Bronchial epithelial cell (primary cell): ENCODE results near the gene POLN. TPM values are rescaled to one million over a fixed set of nuclear protein-coding genes. Genes with fewer than 3 reads are reported as not detected.

Experiments
- DNase-seq: peaks from one replicate; pipeline ENCODE4 v3.0.0-alpha.2; 2010; ENCODE audit warnings: low read depth
- FAIRE-seq: peaks from 2 replicates; lab custom pipeline; 2011; peaks lifted over from hg19 to GRCh38; lab: Jason Lieb, UNC
- H3K27me3 ChIP-seq: 2 replicates; pipeline ENCODE4 v1.5.1; 2011; ENCODE audit warnings: low read length; ENCODE audit not compliant: control insufficient read depth, insufficient read depth
- H3K36me3 ChIP-seq: 2 replicates; pipeline ENCODE4 v1.5.1; 2011; ENCODE audit warnings: low read length; ENCODE audit not compliant: control insufficient read depth, insufficient read depth
- H3K4me3 ChIP-seq: 2 replicates; pipeline ENCODE4 v1.5.1; 2011; ENCODE audit warnings: mild to moderate bottlenecking, low read depth, low read length, control low read depth
- CTCF ChIP-seq: IDR thresholded peaks from 2 replicates; pipeline ENCODE4 v1.5.1; 2011; ENCODE audit warnings: mild to moderate bottlenecking, moderate library complexity, low read length, control low read depth, inconsistent platforms; ENCODE audit not compliant: insufficient read depth, severe bottlenecking
- total RNA-seq: library from RNA; depleted of rRNA; stranded (reverse); fragments of >200 nt; gene quantifications from 2 replicates; pipeline ENCODE4 v1.2.1, GENCODE V29; 2014

POLN gene
- total RNA-seq, 1 donor from 2014 or later, result 1.6 TPM

- Histone ChIP-seq H3K27me3 (no peaks in the 10 kb centered on the region), H3K4me3 (no peak overlapping the region), H3K36me3 (peaks cover 14% of the 10 kb centered on the region)
- no peak for TF ChIP-seq CTCF
- DNase-seq (no peak), FAIRE-seq (no peak)
These were observed 4.6 kb upstream of the POLN start for GRCh38 chr4:2246384-2247127.

GRCh38 chr4:2245787-2246275 lies 3.9 kb upstream of the POLN start:
- TF ChIP-seq CTCF, result no peak
- FAIRE-seq, result no peak
- no peak for DNase-seq
- no peak overlapping the region for H3K4me3 ChIP-seq
- no peaks in the 10 kb centered on the region for H3K27me3 ChIP-seq
- peaks cover 9% of the 10 kb centered on the region for H3K36me3 ChIP-seq

GRCh38 chr4:2245057-2245786 lies 3.3 kb upstream of the POLN start:
- no peak for TF ChIP-seq CTCF
- peak; percentile 17 for DNase-seq
- peaks cover 4% of the 10 kb centered on the region for H3K36me3 ChIP-seq

GRCh38 chr4:2243681-2244380 lies 1.9 kb upstream of the POLN start:
- no peaks in the 10 kb centered on the region for H3K27me3 ChIP-seq
- DNase-seq (peak; percentile 34), FAIRE-seq (no peak)
- H3K4me3 ChIP-seq, result no peak overlapping the region
- no peak for TF ChIP-seq CTCF
- no peaks in the 10 kb centered on the region for H3K36me3 ChIP-seq

More at GRCh38 chr4:2245057-2245786, 3.3 kb upstream of the POLN start:
- no peak for FAIRE-seq
- Histone ChIP-seq H3K4me3 (no peak overlapping the region), H3K27me3 (no peaks in the 10 kb centered on the region)

GRCh38 chr4:2241003-2241402 lies 918 bp downstream of the POLN start:
- Histone ChIP-seq H3K27me3 (no peaks in the 10 kb centered on the region), H3K36me3 (peaks cover 4% of the 10 kb centered on the region), H3K4me3 (peak overlapping the region; percentile 95)
- DNase-seq, result no peak
- no peak for FAIRE-seq
- no peak for TF ChIP-seq CTCF
